HG02623 (cell line): ENCODE measurements around the gene RALGPS1.

Experiments
- ATAC-seq: cut with Tn5 transposase; IDR thresholded peaks from one replicate; pipeline ENCODE4 v1.9.1; 2021; ENCODE audit warnings: moderate library complexity; ENCODE audit not compliant: unreplicated experiment

The RALGPS1 gene

GRCh38 chr9:126906091-126906490, 8.5 kb upstream of the RALGPS1 start:
- ATAC-seq: no peak

DNA sequence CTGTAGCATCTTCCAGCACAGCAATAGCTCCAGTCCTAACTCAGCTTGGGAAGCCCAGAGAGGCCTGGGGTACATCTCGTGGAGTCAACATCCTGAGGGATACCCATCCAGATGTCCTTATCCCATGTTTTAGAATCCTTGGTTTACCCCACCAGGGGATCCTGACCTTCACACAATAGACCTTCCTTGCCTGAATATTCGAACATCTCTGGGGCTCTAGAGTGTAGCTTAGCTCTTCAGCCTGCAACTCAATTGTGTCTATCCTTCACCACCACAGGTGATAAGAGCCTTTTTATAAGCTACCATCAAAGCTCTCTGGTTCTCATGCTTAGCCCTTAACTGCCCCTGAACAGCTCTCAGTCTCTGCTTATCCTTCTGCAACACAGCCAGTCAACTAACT, 7.5 kb upstream of the RALGPS1 start:
- ATAC-seq: no peak

GRCh38 chr9:126915281-126915816, 767 bp downstream of the RALGPS1 start:
- no peak for ATAC-seq

- no peak for ATAC-seq
These were observed 1.4 kb downstream of the RALGPS1 start for GRCh38 chr9:126915846-126916543.

DNA sequence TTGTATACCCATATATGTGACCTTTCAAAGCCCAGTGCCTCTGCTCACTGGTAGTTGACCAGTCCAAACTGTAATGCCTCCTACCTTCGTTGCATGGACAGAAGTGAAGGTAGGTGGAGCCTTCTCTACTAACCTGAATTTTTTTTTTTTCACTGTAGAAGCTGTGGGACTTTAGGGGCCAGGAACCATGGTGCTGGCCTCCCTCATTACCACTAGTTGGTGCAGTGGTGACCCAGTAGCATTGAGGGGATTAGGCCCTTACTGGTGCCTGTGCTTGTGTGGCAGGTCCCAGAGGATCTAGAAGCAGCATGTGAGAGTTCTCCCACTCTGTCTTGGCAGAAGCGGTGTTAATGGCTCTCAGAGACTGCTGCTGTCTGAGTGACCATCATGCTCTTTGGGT, 2.3 kb downstream of the RALGPS1 start:
- no peak for ATAC-seq

- ATAC-seq: no peak
These were observed 4.6 kb downstream of the RALGPS1 start for GRCh38 chr9:126919193-126919592.

- ATAC-seq: no peak
These were observed 11.3 kb downstream of the RALGPS1 start for GRCh38 chr9:126925876-126926275.

- no peak for ATAC-seq
These were observed 11.8 kb downstream of the RALGPS1 start for GRCh38 chr9:126926364-126926763.

GRCh38 chr9:126927419-126927818, 12.8 kb downstream of the RALGPS1 start:
- ATAC-seq: no peak

DNA sequence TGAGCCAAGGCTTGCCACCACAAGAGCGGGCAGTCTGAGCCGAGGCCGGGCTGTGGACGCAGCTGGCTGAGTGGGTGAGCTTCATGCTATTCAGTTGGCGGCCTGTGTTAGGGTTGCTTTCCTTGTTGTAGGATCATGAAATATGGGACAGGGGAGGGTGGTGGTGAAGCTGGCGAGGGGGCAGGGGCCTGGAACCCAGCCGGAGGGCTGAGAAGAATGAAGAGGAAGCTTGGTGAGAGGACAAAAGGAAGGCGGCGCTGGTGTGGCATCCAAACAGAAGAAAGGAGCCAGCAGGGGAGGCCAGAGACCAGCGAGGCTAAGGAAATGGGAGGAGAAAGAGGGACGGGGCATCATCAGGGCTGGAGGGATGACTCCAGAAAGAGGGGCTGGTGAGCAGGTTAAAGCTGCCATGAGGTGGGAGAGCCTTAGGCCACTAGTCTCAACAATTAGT, 18.3 kb downstream of the RALGPS1 start:
- ATAC-seq: no peak

DNA sequence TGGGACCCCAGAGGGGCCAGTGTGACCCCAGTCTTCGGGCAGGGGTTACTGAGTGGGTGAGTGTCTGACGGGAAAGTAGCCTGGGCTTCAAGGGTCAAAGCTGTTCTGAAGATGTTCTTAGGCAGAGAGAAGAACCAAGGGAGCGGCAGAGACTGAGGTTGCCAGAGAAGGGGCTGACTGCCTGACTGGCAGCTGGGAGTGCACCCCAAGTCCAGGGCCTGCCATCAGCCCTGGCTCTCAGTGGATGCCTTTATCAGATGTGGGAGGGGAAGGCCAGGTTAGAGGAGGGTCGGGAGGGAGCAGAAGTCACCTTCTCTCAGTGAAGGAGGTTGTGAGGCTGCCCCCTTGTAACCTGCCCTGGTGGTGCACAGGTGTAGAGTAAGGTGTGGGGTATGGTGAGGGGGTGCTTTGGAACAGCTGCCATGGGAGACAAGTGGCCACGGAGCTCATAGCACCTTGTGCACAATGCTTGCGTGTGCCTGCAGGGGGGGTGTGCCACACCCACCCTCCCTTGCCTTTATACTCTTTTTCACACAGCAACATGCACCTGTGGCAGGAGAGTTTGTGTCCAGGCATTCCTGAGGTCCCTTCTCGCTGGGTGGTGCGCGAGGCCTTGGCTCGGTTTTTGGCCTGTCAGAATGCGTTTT, 18.9 kb downstream of the RALGPS1 start:
- ATAC-seq: no peak

DNA sequence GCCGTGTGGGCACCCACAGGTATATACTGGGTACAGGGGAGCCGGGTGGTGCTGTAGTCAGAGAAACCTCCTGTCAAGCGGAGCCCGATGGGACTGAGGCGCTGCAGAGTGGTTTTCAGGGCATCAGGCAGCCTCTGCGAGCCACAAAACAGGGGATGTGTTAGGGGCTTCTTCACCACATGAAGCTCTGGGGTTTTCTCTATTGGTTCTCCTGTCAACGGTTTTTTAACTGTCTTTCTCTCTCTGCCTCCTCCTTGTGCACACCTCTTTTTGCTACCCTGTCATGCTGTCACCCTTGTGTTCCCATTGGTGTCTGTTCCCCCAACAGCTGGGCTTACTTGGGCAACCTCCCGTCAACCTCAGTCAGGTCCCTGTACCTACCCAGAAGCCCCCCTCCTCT, 19.9 kb downstream of the RALGPS1 start:
- ATAC-seq: no peak

DNA sequence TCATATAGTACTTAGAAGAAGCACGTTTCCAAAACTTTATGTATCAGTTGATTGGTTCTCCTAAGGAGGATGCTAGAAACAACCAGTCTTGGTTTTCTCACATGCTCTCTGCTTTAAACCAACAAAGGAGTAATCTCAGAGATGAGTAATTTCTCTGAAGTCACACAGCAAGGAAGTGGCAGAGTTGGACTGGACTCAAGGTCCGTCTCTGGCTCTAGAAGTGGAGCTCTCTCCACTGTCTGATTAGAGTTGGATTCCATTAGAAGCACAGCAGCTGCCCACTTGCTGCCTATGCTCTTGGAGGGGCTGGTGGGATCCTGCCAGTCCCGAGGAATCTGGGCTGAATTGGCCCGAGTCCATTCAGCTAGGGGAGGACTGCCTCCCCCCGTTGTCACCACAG, 21.0 kb downstream of the RALGPS1 start:
- ATAC-seq: no peak

- ATAC-seq: no peak
These were observed 22.9 kb downstream of the RALGPS1 start for GRCh38 chr9:126937444-126937843.

GRCh38 chr9:126938327-126938726, 23.7 kb downstream of the RALGPS1 start:
- no peak for ATAC-seq

DNA sequence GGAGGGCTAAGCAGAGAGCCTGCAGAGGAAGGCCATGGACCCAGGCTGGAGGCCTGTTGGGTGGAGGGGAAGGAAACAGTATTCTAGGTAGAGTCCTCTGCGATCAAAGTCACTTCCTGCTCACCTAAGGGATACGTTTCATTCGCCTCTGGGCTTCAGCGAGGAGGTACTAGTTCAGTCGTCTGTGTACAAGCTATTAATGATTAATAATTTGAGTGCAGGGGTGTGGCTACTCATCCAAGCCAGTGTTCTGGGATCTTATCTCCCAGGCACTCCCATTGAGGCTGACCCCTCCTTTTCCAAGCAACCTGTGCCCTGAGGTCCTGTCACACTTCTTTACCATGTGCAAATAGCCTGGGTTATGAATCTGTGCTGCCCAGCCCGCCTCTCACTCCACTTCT, 25.2 kb downstream of the RALGPS1 start:
- ATAC-seq: no peak

DNA sequence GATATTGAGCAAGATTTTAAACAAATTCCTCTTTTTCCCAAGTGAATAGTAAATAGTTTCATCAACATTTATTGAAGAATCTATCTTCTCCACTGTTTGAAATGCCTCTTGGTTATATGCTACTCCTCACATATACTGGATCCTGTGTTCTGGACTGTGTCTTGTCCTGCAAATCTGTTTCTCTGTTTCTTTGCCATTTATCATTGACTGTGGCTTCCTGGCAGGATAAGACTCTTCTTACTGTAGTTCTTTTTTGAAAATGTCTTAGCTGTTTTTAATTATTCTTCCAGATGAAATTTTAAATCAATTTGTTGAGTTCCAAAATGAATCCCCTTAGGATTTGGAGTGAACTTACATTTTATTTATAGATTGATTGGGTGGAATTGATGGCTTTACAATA, 27.8 kb downstream of the RALGPS1 start:
- no peak for ATAC-seq

DNA sequence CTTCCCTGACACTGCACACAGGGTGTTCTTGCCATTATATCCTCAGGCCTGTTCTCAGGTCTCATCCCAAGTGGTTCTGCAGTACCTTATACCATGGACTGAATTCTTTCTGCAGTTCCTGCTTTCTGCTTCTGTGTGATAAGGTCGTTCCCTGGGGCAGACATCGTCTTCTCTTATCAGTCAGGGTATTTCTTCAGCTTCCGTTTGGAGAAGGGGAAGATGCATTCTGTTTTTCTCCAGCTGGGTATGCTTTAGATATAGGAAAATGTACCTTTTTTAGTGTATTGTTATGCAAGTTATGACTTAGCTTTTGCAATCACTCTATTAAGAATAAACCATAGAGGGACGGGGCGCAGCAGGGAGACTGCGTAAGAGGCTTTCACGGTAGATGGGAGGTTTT, 31.1 kb downstream of the RALGPS1 start:
- no peak for ATAC-seq

GRCh38 chr9:126947529-126947928, 32.9 kb downstream of the RALGPS1 start:
- no peak for ATAC-seq

- no peak for ATAC-seq
These were observed 37.8 kb downstream of the RALGPS1 start for GRCh38 chr9:126952205-126952977.

GRCh38 chr9:126953041-126953809, 38.6 kb downstream of the RALGPS1 start:
- no peak for ATAC-seq
